Prostate gland (tissue), 2 donors: ENCODE data around the gene KYAT1.
"Not testable (repeated sequence)": the region's sequence is repeated elsewhere in the genome, so short reads cannot be mapped to it uniquely, and the experiment has no call there.

Source experiments
- CTCF ChIP-seq, 4 experiments: fragments of 200-600 bp in 2 of 4; fragments of 450-650 bp in 2 of 4; sonication (generic) in 2 of 4; IDR thresholded peaks; 1 replicate in 3 of 4; 2 replicates in 1 of 4; pipeline ENCODE4 v1.5.1; 2016 to 2019; ENCODE audit warnings: antibody characterized with exemption in 4 of 4, mild to moderate bottlenecking in 2 of 4, moderate library complexity in 2 of 4
- POLR2A ChIP-seq: fragments of 450-650 bp; IDR thresholded peaks from one replicate; pipeline ENCODE4 v1.6.1; 2016; ENCODE audit warnings: antibody characterized with exemption, mild to moderate bottlenecking

GRCh38 chr9:128794961-128795360 is 86.8 kb downstream of the KYAT1 start:
- not testable (repeated sequence) for TF ChIP-seq POLR2A; CTCF (IDR thresholded peaks at IDR 0.05)
